HL-60 (cell line): ENCODE data around the gene PROC.

Source experiments
- DNase-seq, 2 experiments: peaks; one replicate each; pipeline ENCODE4 v3.0.0-alpha.2; 2010 to 2020; ENCODE audit warnings: low read depth in 1 of 2, low spot score in 1 of 2
- H3K27ac ChIP-seq: fragments of 250-450 bp; sonication (Bioruptor Pico); replicated peaks from 2 replicates; pipeline ENCODE4 v1.5.1; 2020; ENCODE audit warnings: mild to moderate bottlenecking, moderate library complexity
- H3K27me3 ChIP-seq: fragments of 250-450 bp; sonication (Bioruptor Pico); 2 replicates; pipeline ENCODE4 v1.5.1; 2021; ENCODE audit warnings: mild to moderate bottlenecking, moderate library complexity; ENCODE audit not compliant: insufficient read depth, poor library complexity, severe bottlenecking
- H3K4me3 ChIP-seq: replicated peaks from 2 replicates; pipeline ENCODE4 v1.5.1; 2011; ENCODE audit warnings: mild to moderate bottlenecking, control low read depth, low read length; ENCODE audit not compliant: insufficient read depth
- CTCF ChIP-seq: IDR thresholded peaks from one replicate; pipeline ENCODE4 v1.5.1; 2011; ENCODE audit warnings: low read length, control low read depth, inconsistent platforms; ENCODE audit not compliant: insufficient read depth
- GABPA ChIP-seq: IDR thresholded peaks from 2 replicates; pipeline ENCODE4 v1.6.1; 2012; ENCODE audit warnings: low read depth
- POLR2AphosphoS5 ChIP-seq: IDR thresholded peaks from 2 replicates; pipeline ENCODE4 v1.6.1; 2012; ENCODE audit warnings: low read depth
- REST ChIP-seq: IDR thresholded peaks from 2 replicates; pipeline ENCODE4 v1.6.1; 2012; ENCODE audit warnings: low read depth; ENCODE audit not compliant: insufficient replicate concordance
- SPI1 ChIP-seq: IDR thresholded peaks from 2 replicates; pipeline ENCODE4 v1.6.1; 2012; ENCODE audit warnings: low read depth, mild to moderate bottlenecking, borderline replicate concordance

Gene PROC

GRCh38 chr2:127407091-127407490 lies 11.1 kb upstream of the PROC start:
- Histone ChIP-seq H3K4me3 (no peak overlapping the region), H3K27ac (no peak overlapping the region), H3K27me3 (no peaks in the 10 kb centered on the region)
- no peak for DNase-seq
- TF ChIP-seq POLR2AphosphoS5 (no peak), REST (no peak), GABPA (no peak), SPI1 (no peak), CTCF (no peak)

- Histone ChIP-seq H3K27ac (no peak overlapping the region; the same call in 1 of the 2 replicates), H3K4me3 (peak overlapping the region; percentile 20; the same call in 1 of the 2 replicates), H3K27me3 (no peaks in the 10 kb centered on the region)
- DNase-seq = no peak
- TF ChIP-seq SPI1 (no peak), GABPA (no peak), REST (no peak), POLR2AphosphoS5 (no peak), CTCF (no peak)
These were observed 10.6 kb upstream of the PROC start for GRCh38 chr2:127407661-127408003.

DNA sequence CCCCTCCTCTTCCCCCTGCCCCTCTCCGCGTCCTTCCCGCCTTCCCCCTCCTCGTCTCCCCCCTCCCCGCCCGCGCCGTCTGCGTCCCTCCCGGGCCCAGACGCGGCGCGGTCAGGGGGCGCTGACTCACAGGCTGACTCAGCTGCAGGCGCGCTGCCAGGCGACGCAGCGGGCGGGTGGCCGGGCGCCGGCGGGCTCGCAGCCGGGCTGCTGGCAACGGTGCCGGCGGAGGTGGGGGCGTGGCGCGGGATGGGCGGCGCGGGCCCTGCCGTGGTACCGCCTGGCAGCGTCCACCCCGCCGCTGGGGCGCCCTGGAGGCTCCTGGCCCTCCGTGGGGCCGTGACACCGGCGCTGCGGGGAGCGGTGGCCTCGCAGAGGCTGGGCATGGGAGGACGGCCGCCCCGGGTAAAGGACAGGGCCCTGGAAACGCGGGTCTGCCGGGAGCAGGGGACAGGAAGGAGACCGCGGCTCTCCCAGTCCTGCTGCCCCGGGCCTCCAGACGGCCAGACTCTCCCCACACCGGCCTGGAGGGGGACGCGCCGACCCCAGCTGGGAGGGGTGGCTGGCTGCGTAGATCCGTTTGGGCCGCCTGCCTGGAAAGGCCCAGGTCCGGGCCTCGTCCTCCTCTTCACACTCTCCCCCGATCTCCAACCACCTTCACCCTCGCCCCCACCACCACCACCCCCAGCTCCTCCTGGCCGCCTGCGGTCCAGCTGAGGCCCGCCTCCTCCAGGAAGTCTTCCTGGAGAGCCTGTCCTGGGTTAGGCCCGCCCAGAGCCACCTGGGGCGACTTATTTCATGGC lies 10.0 kb upstream of the PROC start:
- H3K27ac ChIP-seq = peak overlapping the region; percentile 58
- TF ChIP-seq CTCF (no peak), POLR2AphosphoS5 (no peak; the same call in 1 of the 2 replicates), GABPA (no peak), REST (no peak), SPI1 (no peak)
- DNase-seq = peak; percentile 81 to 82
- no peaks in the 10 kb centered on the region for H3K27me3 ChIP-seq
- H3K4me3 ChIP-seq = peak overlapping the region; percentile 36
